Fibroblast of gingiva (primary cell): Measurements from ENCODE around the gene PPM1F.
A peak's percentile ranks its signal among the peaks of the same experiment; 100 is the strongest.
"Not testable (repeated sequence)": the region's sequence is repeated elsewhere in the genome, so short reads cannot be mapped to it uniquely, and the experiment has no call there.

Experiments
- DNase-seq: peaks from one replicate; pipeline ENCODE4 v3.0.0-alpha.2; 2011; ENCODE audit warnings: low read depth

Gene PPM1F

DNA sequence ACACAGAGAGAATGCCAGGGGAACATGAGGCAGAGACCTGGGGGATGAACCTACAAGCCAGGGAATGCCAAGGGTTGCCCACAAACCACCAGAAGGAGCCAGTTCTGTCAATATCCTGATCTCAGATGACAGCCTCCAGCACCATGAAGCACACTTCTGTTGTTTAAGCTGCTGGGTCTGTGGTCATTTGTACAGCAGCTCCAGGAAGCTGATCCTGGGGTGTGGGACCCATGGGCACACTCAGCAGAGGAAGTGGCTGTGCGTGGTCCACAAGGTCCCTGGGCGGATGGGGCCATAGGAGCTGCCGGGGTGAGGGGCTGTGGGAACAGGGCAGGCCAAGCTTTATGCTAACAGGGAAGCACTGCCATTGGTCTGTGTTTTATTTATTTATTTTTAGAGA, 12.1 kb downstream of the PPM1F start:
- no peak for DNase-seq

DNA sequence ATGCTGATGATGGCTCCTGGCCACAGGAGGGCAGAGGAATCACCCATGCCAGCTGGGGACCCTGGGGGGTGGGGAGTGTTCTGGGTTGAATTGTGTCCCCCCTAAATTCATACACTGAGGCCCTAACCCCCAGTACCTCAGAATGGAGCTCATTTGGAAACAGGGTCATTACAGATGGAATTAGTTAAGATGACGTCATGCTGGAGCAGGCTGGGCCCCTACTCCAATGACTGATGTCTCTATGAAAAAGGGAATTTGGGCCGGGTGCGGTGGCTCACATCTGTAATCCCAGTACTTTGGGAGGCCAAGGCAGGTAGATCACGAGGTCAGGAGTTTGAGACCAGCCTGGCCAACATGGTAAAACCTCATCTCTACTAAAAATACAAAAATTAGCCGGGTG, 12.7 kb downstream of the PPM1F start:
- not testable (repeated sequence) for DNase-seq

DNA sequence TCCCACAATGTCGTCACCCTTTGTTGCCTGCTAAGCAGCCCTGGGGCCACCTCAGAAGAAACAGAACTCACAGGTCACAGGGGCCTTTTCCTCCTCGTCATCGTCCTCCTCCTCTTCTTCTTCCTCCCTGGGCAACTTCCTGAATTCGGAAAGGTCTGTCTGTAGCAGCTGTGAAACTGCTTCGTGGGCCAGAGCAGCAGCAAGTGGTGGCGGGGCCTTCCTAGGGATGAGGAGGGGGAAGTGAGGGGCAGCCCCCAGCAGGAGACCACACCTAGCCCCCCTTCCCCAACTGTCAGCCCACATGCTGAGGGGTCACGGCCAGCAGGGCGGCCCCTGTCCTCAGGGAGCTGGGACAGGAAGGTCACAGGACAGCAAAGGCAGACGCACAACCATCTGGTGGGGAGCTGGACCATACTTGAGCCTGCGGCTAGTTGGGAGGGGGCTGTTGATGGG, 13.2 kb downstream of the PPM1F start:
- DNase-seq = no peak

DNA sequence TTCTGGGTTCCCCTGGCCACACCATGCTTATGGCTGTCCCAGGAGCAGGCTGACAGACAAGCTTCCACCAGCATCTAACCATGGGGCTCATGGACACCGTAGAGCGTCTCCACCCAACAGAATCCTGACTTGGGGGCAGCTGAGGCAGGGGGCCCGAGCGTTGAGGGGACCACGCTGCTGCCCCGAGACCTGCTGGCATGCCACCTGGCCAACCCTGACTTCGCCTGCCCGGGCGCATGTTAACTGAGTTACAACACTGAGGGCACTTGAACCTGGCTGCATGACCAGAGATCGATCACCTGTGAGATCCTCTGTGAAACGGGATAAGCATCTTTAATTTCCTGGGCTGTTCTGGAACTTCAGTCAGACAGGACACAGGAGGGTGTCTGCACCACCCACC, 13.7 kb downstream of the PPM1F start:
- DNase-seq = no peak

DNA sequence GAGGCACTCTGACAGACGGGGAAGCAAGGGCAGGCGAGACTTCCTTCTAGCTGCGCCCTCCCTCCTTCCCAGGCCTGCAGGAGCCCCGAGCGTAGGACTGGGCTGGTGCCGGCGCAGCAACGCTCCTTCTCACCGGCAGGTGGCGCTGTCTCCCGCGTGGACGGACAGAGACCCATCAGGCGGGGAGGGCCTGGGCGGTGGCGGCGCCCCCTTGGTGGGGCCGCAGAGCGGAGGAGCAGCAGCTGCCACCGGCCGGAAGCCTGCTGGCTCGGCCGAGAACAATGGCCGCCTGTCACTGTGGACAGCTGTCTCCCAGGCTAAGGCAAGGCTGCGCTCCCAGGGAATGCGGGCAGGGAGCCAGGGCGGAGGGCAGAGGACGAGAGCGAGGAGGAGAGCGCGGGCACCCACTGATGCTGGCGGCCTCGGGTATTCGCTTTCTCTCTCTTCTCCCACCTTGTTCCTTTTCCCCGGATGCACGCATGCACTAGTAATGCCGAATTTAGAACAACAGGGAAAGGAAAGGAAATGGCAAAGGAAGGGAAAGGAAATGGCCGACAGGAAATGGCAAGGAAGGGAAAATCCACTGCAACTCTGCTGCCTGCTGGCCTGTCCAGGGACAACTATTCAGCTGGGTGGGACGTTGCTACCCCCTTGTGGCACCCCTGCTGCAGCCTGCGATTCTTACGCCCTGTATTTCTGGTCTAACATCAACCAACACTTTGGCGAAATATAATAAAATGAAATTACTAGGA, 14.4 kb downstream of the PPM1F start:
- peak; percentile 84 for DNase-seq

GRCh38 chr22:21937821-21938070, 14.9 kb downstream of the PPM1F start:
- peak; percentile 97 for DNase-seq

GRCh38 chr22:21937041-21937820, 15.4 kb downstream of the PPM1F start:
- no peak for DNase-seq

DNA sequence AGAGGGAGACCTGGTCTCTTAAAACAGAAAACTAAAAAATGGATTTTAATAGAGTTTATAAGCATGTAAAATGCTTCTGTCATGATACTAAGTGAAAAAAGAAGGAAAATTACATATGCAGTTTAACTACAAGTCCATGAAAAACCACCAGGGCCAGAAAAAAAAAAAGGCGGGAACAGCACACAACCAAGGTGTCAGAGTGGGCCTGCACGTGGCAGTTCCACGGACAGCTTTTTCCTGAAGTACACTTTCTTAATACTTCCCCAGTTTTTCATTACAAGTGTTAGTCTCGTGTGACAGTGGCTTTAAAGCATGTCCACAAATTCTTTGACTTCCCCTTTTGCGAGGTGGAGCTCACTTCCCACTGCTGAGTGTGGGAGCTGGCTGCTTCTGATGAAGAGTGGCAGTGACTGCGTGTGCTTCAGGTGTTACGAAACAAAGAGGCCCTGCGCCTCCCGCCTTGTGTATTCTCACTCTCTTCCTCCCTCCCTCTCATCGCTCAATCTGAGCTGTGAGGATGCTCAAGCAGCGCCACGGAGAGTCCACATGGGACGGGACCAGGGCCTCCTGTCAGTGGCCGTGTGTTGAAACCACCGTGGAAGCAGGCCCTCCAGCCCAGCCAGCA, 16.4 kb downstream of the PPM1F start:
- peak; percentile 32 for DNase-seq

DNA sequence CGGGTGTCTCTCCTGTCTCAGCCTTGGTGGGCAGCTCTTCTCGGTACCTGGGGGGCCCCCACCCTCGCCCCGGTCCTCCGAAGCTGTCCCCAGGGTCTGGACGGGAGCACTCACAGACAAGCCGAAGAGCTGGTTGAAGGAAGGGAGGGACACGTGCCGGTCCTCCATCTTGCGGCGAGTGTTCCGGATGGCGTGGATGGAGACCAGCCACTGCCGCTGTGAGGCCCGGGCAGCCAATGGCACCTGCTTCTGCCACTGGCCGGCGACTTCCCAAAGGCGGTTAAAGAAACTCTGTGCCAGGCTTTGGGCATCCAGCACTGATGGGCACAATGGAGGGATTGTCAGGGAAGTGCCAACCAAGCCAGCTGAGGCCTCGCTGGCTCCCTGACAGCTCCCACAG, 18.7 kb downstream of the PPM1F start:
- DNase-seq = no peak

- DNase-seq = no peak
Observed at GRCh38 chr22:21933413-21933812, 19.2 kb downstream of the PPM1F start.

- DNase-seq = no peak
Observed at GRCh38 chr22:21932347-21932746, 20.3 kb downstream of the PPM1F start.

DNA sequence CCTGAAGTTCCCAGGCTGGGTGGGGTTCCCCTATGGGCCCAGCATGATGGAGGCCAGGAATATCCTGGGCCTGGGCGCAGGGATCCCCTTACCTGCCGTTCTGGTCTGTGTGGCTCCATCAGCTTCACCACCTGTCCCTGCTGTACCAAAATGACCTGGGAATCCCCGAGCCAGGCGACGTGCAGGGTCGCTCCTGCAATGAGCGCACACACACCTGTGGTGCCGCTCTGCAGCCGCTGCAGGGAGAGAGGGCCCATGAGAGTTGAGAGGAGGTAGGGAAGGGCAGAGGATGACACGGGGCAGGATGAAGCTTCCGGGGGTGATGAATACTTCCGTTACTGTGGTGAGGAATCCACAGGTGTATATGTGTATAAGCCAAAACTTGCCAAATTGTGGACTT, 21.6 kb downstream of the PPM1F start:
- DNase-seq = no peak

DNA sequence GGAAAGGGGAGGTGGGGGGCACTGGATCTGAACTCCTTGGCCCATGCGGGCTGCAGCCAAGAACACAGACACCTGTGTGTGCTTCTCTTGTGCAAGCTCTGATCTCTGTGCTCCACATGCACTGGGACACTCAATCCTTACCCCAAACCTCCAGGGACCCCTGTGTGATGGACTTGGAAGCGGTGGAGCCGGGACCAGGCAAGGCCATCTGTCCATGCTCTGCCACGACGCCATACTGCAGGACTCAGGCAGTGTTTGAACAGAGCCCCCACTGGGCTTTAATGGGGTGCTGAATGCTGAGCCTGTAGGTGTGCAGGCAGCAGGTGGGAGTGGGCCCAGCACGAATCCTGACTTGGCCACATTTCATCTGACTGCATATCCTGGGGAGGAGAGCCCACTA, 23.4 kb downstream of the PPM1F start:
- no peak for DNase-seq

DNA sequence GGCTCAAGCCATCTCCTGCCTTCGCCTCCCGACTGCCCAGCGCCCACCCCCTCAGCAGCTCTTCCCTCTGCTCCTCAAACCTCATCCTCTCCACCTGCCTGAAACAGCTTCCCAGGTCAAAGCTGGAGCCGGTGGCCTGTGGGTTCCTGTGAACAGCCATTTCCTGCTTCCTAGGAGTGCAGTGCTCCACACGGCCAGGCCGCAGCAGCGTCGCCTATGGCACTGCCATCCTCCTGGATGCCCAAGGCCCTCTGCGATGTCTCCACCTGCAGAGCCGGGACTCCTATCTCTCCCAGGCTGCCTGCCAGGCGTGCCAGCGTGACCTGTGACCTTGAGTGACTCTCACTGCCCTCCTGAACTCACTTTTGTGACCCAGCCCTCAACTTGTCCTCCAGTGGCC, 24.6 kb downstream of the PPM1F start:
- no peak for DNase-seq

- no peak for DNase-seq
Observed at GRCh38 chr22:21927174-21927823, 25.3 kb downstream of the PPM1F start.

- DNase-seq = no peak
Observed at GRCh38 chr22:21926728-21927127, 25.9 kb downstream of the PPM1F start.

DNA sequence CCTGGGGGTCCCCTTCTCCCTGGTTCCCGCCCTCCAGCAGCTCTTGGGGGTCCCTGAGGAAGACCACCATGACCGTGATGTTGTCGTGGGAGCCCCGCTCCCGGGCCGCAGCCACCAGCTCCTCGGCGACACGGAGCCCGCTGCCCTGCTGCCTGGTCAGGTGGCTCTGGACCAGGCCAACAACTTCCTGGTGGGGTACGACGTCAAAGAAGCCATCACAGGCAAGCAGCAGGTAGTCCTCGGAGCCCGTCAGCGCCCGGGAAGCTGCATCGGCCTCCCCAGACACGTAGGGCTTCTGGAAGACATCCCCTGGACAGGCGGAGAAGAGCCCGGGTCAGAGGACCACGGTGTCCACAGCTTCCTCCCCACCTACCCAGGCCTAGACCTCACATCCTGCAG, 29.5 kb downstream of the PPM1F start:
- no peak for DNase-seq

GRCh38 chr22:21922370-21923162, 30.1 kb downstream of the PPM1F start:
- DNase-seq = no peak

DNA sequence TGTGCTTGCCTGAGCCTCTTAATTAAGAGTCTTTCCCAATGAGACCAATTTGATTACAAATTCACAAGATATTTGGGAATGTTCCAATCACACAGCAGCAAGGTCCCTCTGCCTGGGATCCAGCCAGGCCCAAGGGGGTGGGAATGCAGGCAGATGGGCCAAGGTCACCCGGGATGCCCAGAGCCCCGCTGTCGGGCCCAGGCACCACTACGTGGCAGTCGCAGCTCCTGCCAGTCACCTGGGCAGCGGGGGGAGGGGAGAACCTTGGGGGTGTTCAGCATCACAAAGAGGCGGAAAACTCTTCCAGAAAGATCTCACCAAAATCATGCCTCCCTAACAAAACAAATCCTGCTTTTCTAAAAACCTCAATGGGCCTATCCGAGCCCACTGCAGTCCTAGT, 30.9 kb downstream of the PPM1F start:
- peak; percentile 21 for DNase-seq

- no peak for DNase-seq
Observed at GRCh38 chr22:21921184-21921721, 31.4 kb downstream of the PPM1F start.

DNA sequence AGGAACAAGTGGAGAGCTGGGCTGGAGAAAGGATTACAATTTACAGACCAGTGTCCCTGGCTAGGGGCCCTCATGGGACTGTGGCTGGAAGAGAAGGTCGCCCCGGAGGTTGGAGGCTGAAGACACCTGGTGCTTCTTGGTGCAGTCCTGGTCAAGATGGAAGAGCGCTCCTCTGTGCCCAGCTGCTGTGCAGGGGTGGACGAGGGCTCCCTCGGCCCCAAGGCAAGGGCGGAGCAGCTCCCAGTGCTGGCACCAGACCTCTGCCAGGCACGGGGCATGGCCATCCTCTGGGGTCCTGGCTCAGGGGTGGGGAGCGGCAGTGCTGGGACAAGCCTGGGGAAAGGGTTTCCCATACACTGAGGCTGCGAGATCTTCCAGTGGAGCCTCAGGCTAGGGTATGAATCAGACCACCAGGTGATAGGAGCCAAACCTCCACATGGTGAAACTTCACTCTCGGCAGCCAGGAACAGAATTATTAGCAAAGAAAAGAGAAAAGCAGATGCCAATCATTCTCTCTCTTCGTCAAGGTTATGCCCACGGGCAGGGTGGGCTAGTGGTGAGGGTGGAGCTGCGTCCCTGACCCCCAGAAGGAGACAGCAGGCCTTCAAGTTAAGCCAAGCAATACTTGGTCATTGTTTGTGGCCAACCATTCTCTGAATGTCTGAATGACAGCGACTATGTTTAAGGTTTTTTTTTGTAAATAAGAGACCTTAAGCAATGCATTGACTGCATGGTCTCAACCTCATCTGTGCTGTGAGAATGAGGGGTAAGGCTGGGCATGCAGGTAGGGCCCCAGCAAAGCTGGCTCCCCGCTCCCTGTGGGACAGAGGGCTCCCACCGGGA, 32.1 kb downstream of the PPM1F start:
- no peak for DNase-seq
